Thymus (tissue), 11 donors: ENCODE measurements around the gene PDE4B. TPM values are rescaled to one million over a fixed set of nuclear protein-coding genes. Genes with fewer than 3 reads are reported as not detected.

Experiments
- DNase-seq, 9 donors: peaks; one replicate each; pipeline ENCODE4 v3.0.0-alpha.2; 2013; ENCODE audit warnings: low spot score in 9 of 9, low read depth in 6 of 9, missing footprints in 1 of 9
- H3K27ac ChIP-seq, 2 donors: one replicate each; pipeline ENCODE4 v1.5.1; 2013; ENCODE audit warnings: control low read depth in 1 of 2, low read depth in 1 of 2, low read length in 1 of 2, mild to moderate bottlenecking in 1 of 2, moderate library complexity in 1 of 2
- H3K27me3 ChIP-seq, 2 donors: one replicate each; pipeline ENCODE4 v1.5.1; 2013; ENCODE audit warnings: low read length in 1 of 2; ENCODE audit not compliant: control insufficient read depth in 2 of 2, insufficient read depth in 1 of 2
- H3K36me3 ChIP-seq, 2 donors: one replicate each; pipeline ENCODE4 v1.5.1; 2013; ENCODE audit warnings: low read length in 1 of 2, mild to moderate bottlenecking in 1 of 2, moderate library complexity in 1 of 2; ENCODE audit not compliant: control insufficient read depth in 2 of 2, insufficient read depth in 2 of 2
- H3K4me1 ChIP-seq, 2 donors: one replicate each; pipeline ENCODE4 v1.5.1; 2013; ENCODE audit warnings: low read length in 2 of 2; ENCODE audit not compliant: control insufficient read depth in 2 of 2, insufficient read depth in 2 of 2
- H3K4me3 ChIP-seq, 2 donors: one replicate each; pipeline ENCODE4 v1.5.1; 2013; ENCODE audit warnings: low read length in 2 of 2, control low read depth in 1 of 2, mild to moderate bottlenecking in 1 of 2
- H3K9me3 ChIP-seq, 2 donors: one replicate each; pipeline ENCODE4 v1.5.1; 2013; ENCODE audit warnings: low read length in 1 of 2, mild to moderate bottlenecking in 1 of 2; ENCODE audit not compliant: control insufficient read depth in 2 of 2, insufficient read depth in 1 of 2
- WGBS: extraction: QIAGEN DNeasy Blood & Tissue Kit; methylation state at CpG from one replicate; pipeline ENCODE4 v1.1.7; 2013; 5-methylcytosine and 5-hydroxymethylcytosine counted together
- polyA plus RNA-seq: library from polyadenylated mRNA; stranded (reverse); fragments of 200-250 nt; gene quantifications from one replicate; pipeline ENCODE4 v1.2.3, GENCODE V29; 2013
- total RNA-seq: library from RNA; stranded (reverse); fragments of 120-200 nt; gene quantifications from one replicate; pipeline ENCODE4 v1.2.4, GENCODE V29; 2013
- donor health status: healthy.

Gene PDE4B
- total and polyA plus RNA-seq, 2 donors, result 9.9 to 10.9 TPM

DNA sequence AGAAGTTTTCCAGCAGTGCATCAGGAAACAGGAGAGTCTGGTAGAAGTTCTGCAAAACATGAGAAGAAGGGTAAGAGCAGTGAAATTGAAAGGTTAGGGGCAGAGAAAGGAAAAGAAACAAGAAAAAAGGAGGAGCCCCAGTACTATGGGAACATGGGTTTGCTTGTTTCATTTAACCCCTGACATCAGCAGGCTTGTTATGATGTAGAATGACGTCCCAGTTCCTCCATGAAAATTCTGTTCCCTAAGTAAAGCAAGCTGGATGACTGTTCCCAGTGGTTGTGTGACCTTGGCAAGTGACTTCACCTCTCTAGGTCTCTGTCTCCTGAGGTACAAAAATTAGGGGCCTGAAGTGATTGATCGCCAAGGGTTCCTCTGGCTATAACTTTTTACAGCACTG is 472.6 kb downstream of the PDE4B start:
- no peak overlapping the region for H3K4me3 ChIP-seq
- H3K9me3 ChIP-seq, result no peaks in the 10 kb centered on the region
- H3K27ac ChIP-seq, result no peak overlapping the region
- no peak for DNase-seq
- H3K36me3 ChIP-seq, result no peaks in the 10 kb centered on the region
- H3K27me3 ChIP-seq, result no peaks in the 10 kb centered on the region
- H3K4me1 ChIP-seq, result peaks cover 0 to 8% of the 10 kb centered on the region in 2 donors
- 97% methylated on average over 2 of the region's 2 CpGs for WGBS

DNA sequence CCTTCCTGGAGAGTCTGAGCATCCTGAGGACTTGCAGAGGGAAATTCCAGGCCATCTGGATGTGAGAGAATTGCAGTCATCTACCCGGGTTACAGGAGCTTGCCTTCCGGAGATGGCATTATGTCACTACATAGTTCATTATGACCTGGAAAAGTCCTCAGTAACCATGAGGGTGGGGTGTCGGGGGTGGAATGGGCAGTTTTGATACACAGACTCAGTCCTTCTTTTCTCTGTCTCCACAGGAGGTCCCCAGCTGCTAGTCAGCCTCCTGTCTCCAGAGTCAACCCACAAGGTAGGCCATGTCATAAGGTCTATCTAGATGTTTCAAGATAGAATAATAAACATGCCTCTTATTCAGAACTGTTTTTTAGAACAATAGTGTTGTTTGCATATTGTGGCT is 473.1 kb downstream of the PDE4B start:
- no peak overlapping the region for H3K27ac ChIP-seq
- peaks cover 0 to 7% of the 10 kb centered on the region in 2 donors for H3K4me1 ChIP-seq
- H3K36me3 ChIP-seq, result no peaks in the 10 kb centered on the region
- no peaks in the 10 kb centered on the region for H3K27me3 ChIP-seq
- no peak overlapping the region for H3K4me3 ChIP-seq
- no peaks in the 10 kb centered on the region for H3K9me3 ChIP-seq
- 92% methylated on average over 3 of the region's 3 CpGs for WGBS
- no peak for DNase-seq

DNA sequence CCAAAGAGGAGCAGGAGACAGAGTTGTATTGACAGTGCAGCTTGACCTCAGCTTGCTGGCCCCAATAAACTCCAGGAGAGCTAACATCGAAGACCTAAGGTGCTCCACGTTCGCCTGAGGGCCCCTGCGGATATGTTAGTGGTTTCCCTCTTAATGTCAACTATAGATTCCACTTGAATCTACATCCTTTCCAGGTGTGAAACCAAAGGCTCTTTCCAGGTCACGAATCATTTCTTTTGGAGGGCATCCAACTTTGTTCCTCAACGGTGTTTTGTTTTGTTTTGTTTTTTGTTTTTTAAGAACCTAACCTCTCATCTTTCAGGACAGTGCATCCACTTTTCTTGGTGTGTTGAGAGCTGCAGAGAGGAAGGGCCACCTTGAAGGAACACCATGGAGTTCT is 473.7 kb downstream of the PDE4B start:
- WGBS, result 26% methylated on average over 6 of the region's 6 CpGs
- Histone ChIP-seq H3K4me1 (peaks cover 0 to 8% of the 10 kb centered on the region in 2 donors), H3K27ac (no peak overlapping the region)

DNA sequence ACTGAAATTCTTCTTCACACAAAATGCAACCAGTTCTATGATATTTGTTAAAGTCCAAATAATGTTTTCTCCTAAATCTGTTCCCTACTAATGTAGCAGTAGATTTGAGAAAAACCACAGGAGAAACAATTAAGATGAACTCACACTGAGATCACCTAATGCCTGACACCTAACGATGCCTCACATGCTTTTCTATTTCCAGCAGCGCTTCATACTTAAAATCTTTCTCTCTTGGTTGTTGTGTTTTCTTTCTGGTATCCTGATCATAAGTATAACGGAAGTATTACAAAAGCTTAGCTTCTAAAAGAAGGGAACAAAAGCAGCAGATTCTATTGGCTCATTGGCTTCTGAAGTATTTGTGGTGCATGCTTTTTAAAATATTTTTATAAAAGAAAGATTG is 474.1 kb downstream of the PDE4B start:
- Histone ChIP-seq H3K27ac (no peak overlapping the region), H3K4me1 (peaks cover under 1 to 10% of the 10 kb centered on the region in 2 donors)
- DNase-seq, result no peak

More for the DNA sequence above, 473.7 kb downstream of the PDE4B start:
- Histone ChIP-seq H3K4me3 (no peak overlapping the region), H3K36me3 (no peaks in the 10 kb centered on the region), H3K9me3 (no peaks in the 10 kb centered on the region), H3K27me3 (no peaks in the 10 kb centered on the region)
- DNase-seq, result no peak

DNA sequence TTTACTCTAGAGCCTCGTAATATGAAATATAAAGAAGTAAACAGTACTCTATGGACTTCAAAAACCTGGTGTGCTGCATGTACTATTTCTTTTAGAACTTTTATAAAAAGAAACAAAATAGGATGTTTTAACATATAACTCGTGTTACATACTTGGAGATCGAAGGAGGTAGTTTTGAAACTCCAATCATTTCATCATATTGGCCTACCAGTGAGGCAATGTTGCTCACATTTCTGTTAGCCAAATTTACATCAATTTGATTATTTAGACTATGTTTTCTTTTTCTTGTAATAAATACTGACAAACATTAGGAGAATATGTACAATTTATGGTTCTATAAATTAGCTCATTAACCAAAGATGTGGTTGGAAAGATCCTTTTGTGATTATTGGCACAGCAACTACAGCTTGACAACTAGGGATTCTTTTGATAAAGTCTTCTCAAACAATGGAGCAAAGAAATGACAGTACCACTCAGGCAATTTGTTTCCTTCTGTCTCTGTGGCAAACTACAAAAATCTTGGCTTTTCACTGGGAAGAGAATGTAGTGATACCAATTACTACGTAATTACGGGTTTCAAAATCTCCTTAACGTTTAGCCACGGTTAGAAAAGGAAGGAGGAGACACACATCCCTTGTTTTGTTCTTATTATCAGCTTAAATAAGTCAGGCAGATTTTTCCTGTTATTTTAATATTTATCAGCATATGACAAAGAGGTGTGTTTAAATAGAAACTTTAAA is 474.7 kb downstream of the PDE4B start:
- no peak for DNase-seq
- Histone ChIP-seq H3K4me1 (peaks cover 2 to 16% of the 10 kb centered on the region in 2 donors), H3K27ac (no peak overlapping the region), H3K36me3 (no peaks in the 10 kb centered on the region), H3K27me3 (no peaks in the 10 kb centered on the region), H3K9me3 (no peaks in the 10 kb centered on the region), H3K4me3 (no peak overlapping the region)
- 92% methylated on average over 7 of the region's 7 CpGs for WGBS

More for the DNA sequence above, 474.1 kb downstream of the PDE4B start:
- Histone ChIP-seq H3K9me3 (no peaks in the 10 kb centered on the region), H3K4me3 (no peak overlapping the region), H3K27me3 (no peaks in the 10 kb centered on the region), H3K36me3 (no peaks in the 10 kb centered on the region)
- 95% methylated on average over 3 of the region's 3 CpGs for WGBS

DNA sequence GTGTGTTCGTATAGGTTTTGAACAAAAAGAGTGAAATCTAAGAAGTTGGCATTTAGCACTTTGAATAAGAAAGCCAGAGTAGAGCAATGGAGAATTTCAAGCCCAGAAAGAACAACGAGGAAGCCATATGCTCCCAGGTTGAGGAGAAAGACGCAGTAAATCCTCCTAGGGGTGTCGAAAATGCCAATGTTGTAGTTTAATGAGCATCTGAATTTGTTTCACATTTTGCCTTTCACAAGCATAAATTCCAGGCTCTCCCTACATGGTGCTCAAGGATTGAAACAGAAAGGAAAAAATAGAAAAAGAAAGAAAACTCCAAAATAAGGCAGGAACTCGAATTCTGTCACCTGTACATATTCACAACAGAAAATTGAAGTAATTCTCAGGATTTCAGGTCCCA is 476.5 kb downstream of the PDE4B start:
- Histone ChIP-seq H3K4me3 (no peak overlapping the region), H3K27me3 (no peaks in the 10 kb centered on the region), H3K27ac (no peak overlapping the region), H3K36me3 (no peaks in the 10 kb centered on the region), H3K9me3 (no peaks in the 10 kb centered on the region), H3K4me1 (peaks cover 2 to 23% of the 10 kb centered on the region in 2 donors)
- no peak for DNase-seq
- 97% methylated on average over 5 of the region's 5 CpGs for WGBS

DNA sequence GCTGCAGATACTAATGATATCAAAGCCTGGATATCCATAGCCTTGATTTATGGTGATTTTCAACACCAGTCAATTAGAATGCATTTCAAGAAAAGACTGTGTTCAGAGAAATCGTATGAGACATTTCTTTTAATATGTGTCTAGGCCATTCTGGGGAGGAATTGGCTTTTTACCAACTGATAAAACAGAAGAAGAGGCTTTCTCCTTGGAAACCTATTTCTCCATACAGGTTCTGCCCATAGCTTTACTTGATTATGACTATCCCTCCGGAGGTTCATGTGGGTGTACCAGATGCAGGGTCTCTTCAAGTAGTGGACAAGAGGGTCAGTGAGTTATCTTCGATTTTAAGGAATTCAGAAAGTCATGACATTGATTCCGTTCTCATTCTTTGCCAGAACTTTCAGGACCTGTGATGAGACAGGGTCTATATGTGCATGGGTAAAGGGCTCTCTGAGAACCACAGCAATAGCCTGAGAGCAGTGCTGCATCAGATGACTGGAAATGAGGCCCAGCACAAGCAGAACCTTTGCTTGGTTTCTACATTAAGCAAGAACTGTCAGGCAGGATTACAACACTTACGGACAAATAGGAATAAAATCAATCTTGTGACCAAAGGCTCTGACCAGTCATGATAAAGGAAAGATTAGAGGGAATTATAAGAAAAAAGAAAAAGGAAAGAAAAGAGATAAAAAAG is 477.6 kb downstream of the PDE4B start:
- peaks cover 3 to 30% of the 10 kb centered on the region in 2 donors for H3K4me1 ChIP-seq
- DNase-seq, result no peak
- no peak overlapping the region for H3K4me3 ChIP-seq
- H3K27me3 ChIP-seq, result no peaks in the 10 kb centered on the region
- 97% methylated on average over 5 of the region's 5 CpGs for WGBS
- H3K27ac ChIP-seq, result no peak overlapping the region
- no peaks in the 10 kb centered on the region for H3K36me3 ChIP-seq
- no peaks in the 10 kb centered on the region for H3K9me3 ChIP-seq

DNA sequence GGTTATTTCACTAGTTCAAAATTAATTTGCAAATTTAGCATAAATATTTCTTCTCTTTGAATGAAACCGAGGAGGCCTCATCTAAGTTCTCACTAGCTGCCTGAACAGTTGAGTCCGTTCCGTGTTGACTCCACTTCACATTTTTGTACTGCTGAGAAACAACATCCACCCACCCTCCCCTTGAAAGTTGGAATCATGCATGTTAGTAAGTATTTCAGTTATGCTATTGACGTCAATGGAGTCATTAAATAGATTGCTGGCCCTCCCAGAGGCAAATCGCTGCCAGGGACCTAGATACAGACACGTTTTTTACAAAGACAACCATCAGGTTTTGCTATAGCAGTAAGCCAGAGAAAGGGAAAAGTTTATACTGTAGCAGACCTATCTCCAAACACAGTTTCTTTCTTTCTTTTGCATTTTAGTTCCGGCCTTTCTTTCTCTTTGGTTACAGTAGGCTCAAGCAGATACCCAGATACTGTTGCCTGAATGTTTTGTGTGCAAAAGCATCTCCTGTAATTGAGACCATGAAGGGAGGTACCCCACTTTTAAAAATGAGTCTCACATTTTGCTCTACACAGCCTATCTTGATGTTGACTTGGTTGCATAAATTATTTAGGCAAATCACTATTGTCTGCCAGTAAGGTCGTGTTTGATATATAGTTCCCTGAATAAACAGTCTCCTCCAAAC is 478.7 kb downstream of the PDE4B start:
- H3K4me3 ChIP-seq, result no peak overlapping the region
- no peaks in the 10 kb centered on the region for H3K27me3 ChIP-seq
- H3K36me3 ChIP-seq, result no peaks in the 10 kb centered on the region
- H3K27ac ChIP-seq, result peak overlapping the region; percentile 33 to 82
- peak in 7 of 9 donors; percentile 43 to 88 (median 61) for DNase-seq
- no peaks in the 10 kb centered on the region for H3K9me3 ChIP-seq
- H3K4me1 ChIP-seq, result peaks cover 6 to 39% of the 10 kb centered on the region in 2 donors
- 54% methylated on average over 8 of the region's 8 CpGs for WGBS

DNA sequence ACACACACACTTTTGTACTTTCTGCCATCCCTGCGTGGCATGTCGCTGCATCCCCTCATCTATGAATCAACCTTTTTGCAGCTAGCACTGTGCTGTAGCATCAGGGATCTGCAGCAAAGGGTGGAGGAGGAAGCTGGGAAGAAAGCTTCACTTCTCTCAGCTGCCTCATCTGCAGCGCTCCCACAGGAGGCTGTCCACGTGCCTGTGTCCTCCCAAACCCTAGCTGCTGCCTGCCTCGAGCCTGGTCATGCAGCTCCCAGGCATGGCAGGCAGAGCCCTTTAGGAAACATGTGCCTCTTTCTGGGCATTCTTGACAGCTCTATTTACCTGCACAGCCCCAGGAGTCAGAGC is 479.2 kb downstream of the PDE4B start:
- WGBS, result 72% methylated on average over 5 of the region's 5 CpGs
- peaks cover 6 to 39% of the 10 kb centered on the region in 2 donors for H3K4me1 ChIP-seq
- H3K9me3 ChIP-seq, result no peaks in the 10 kb centered on the region
- no peaks in the 10 kb centered on the region for H3K27me3 ChIP-seq
- H3K4me3 ChIP-seq, result no peak overlapping the region
- DNase-seq, result no peak
- H3K27ac ChIP-seq, result peak overlapping the region; percentile 78 to 82
- no peaks in the 10 kb centered on the region for H3K36me3 ChIP-seq
